GM19328 (cell line): ENCODE measurements around the gene MAD2L1BP.
A peak's percentile ranks its signal among the peaks of the same experiment; 100 is the strongest.
"Not testable (repeated sequence)": the region's sequence is repeated elsewhere in the genome, so short reads cannot be mapped to it uniquely, and the experiment has no call there.

Experiments
- ATAC-seq: cut with Tn5 transposase; IDR thresholded peaks from one replicate; pipeline ENCODE4 v1.9.1; 2021; ENCODE audit warnings: mild to moderate bottlenecking, moderate library complexity; ENCODE audit not compliant: unreplicated experiment

The MAD2L1BP gene

GRCh38 chr6:43625393-43625992, 10.1 kb upstream of the MAD2L1BP start:
- ATAC-seq, result no peak

- no peak for ATAC-seq
These were observed 8.4 kb upstream of the MAD2L1BP start for GRCh38 chr6:43627008-43627825.

DNA sequence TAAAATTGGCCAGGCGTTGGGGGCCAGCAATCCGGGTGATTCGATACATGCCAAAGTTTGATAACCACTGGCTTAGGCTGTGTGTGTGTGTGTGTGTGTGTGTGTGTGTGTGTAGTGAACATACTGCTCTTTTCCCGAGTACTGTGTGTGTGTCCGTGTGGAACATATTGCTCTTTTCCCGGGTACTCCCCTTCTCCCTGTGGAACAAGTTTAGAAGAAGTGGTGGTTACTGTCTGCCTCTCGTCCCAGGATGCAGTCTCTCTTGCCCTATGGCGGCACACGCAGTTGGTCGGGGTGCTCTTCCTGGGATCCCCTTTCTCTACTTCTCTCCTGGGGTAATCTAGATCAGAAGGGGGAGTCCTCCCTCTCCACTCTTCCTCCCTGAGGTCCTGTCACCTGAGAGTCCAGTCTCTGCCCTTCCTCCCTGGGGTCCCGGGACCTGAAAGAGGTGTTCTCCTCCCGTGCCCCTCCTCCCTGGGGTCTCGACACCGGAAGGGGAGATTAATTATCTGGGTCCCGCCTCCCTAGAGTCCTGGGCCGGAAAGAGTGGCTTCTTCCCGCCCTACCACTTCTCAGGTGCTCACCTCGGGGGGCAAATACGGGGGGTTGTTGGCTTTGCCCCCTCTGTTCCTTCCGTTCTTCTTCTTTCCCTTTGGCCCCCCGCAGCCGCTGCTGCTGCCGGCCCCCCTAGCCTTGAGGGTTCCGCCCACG, 7.1 kb upstream of the MAD2L1BP start:
- ATAC-seq, result no peak

DNA sequence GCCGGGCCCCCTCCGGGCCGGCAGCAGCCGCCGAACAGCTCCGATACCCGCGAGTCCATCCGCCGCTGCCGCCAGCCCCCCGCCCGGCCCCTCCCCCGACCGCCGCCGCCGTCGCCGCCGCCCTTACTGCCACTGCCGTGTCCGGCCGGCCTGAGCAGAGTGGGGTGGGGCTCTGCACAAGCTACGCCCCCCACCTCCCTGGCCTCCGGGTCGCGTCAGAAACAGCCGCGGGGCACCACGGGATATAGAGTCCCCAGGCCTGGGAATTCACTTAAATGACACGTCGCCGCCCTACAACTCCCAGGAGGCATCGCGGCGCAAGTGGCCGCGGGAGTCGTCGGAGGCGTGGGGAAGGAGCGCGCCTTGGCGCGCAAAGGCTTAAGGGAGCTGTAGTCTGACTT, 6.5 kb upstream of the MAD2L1BP start, which contains the start of gene GTPBP2:
TSS of gene GTPBP2 (minus strand) at position 161 of the 401 bp plus-strand sequence. CDS start at position 59, 102 bp downstream.
- peak; percentile 80 for ATAC-seq

- ATAC-seq, result peak; percentile 71
These were observed 5.9 kb upstream of the MAD2L1BP start for GRCh38 chr6:43629505-43630300.

DNA sequence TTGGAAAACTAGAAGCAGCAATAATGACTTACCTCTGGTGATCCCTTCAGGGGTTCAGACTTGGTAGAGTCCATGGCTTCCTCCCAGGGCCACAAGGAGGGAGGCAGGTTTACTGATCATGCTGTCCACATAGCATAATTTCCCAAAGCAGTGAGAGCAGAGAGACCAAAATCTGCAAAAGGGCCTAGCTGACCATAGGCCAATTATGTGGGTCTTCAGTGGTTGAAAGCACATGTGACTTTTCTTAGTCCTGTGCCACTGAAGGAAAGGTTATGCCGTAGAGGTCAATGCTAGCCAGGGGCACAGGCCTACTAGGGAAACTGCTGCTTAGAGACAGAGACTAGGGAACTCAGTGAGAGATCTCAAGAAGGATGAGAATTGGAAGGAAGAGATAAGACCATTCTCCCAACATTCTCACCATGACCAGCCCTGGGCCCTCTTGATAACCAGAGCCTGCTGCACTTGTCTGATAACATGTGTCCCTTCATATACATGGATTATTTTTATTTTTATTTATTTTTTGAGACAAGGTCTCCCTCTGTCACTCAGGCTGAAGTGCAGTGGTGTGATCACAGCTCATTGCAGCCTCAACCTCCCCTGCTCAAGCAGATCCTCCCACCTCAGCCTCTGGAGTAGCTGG, 4.5 kb upstream of the MAD2L1BP start:
- ATAC-seq, result no peak

DNA sequence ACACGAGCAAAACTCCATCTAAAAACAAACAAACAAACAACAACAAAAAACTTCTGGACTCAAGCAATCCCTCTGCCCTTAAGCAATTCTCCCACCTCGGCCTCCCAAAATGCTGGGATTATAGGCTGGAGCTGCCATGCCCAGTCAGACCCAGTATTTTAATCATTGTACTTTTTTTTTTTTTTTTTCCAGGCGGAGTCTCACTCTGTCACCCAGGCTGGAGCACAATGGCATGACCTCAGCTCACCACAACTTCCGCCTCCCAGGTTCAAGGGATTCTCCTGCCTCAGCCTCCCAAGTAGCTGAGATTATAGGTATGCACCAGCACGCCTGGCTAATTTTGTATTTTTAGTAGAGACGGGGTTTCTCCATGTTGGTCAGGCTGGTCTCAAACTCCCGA, 2.6 kb upstream of the MAD2L1BP start:
- ATAC-seq, result not testable (repeated sequence)

DNA sequence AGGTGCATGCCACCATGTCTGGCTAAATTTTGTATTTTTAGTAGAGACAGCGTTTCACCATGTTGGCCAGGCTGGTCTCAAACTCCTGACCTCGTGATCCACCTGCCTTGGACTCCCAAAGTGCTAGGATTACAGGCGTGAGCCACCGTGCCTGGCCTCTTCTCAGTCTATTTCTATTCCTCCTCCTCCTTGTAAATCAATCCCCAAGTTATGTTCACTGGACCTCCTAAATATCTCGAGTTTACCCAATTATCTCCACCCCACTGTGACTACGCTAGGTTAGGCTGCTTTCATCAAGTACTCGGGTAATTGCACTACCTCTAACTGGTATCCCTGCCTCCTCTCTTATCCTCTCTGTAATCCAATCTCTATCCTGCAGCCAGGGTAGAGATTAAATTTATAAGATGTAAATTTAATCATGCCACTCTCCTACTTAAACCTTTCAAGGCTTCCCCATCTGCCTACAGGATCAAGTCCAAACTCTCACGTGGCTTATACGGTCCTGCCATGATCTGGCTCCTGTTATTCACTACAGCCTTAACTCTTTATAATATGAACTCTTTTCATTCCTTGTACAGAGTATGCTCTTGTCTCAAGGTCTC, 837 bp upstream of the MAD2L1BP start:
- ATAC-seq, result no peak

GRCh38 chr6:43636308-43636659, 644 bp downstream of the MAD2L1BP start:
- no peak for ATAC-seq

DNA sequence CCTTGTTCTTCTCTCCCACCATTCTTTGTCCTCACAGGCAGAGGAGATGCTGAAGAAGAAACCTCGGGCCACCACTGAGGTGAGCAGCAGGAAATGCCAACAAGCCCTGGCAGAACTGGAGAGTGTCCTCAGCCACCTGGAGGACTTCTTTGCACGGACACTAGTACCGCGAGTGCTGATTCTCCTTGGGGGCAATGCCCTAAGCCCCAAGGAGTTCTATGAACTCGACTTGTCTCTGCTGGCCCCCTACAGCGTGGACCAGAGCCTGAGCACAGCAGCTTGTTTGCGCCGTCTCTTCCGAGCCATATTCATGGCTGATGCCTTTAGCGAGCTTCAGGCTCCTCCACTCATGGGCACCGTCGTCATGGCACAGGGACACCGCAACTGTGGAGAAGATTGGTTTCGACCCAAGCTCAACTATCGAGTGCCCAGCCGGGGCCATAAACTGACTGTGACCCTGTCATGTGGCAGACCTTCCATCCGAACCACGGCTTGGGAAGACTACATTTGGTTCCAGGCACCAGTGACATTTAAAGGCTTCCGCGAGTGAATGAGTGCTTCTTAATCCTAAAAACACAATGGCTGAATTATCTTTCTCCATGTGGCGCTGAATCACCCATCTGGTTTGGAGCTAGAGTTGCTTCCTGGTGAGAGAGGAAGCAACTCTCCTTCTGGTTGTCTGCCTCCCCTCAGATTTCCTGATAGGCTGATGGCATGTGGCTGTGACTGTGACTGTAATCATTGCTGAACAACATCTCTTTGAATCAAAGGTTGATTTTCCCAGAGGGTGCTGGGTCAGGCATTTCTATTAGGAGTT, 4.6 kb downstream of the MAD2L1BP start:
- no peak for ATAC-seq

DNA sequence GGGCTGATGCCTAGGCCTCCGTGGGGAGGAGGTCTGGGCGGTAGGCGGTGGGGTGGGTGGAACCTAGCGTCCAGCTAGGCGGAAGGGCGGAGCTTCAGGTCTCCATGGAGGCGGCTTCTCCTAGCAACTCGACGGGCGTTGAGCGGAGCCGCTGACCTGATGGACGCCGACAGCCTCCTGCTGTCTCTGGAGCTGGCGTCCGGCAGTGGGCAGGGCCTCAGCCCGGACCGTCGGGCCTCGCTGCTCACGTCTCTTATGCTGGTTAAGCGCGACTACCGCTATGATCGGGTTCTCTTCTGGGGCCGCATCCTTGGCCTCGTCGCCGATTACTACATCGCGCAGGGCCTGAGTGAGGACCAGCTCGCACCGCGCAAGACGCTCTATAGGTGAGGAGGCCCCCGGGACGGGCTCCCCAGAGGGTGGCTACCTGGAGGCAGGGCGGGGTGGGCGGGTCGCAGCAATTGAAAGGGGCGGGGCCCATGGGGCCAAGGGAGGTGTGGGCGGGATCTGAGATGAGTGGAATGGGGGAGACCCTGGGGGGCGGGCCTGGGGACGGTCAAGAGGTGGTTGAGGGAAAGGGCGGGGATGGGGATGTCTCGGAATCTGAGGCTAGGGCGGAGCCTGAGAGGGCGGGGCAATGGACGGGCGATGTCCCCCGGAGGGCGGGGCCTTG, 9.4 kb downstream of the MAD2L1BP start, which contains the start of gene RSPH9:
TSS of gene RSPH9 (plus strand) at position 97 of the 673 bp plus-strand sequence. CDS start at position 160, 63 bp downstream.
- no peak for ATAC-seq

GRCh38 chr6:43645613-43645964, 9.9 kb downstream of the MAD2L1BP start:
- ATAC-seq, result no peak

DNA sequence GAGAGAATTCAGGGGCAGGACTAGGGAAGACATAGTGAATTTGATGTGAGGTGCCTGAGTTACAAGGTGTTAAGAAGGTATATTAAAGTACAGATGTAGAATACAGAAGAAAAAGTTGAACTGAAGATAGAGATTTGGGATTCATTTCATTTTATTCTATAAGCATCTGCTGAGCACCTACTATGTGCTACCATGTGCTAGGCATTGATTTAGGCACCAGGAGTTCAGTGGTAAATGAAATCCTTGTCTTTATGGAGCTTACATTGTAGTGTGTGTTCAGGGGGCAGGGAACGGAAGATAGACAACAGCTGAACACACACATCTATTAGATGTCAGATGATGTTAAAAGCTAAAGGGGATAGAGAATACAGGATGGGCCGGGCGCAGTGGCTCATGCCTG, 12.0 kb downstream of the MAD2L1BP start:
- ATAC-seq, result no peak

- no peak for ATAC-seq
These were observed 12.6 kb downstream of the MAD2L1BP start for GRCh38 chr6:43648248-43648647.

DNA sequence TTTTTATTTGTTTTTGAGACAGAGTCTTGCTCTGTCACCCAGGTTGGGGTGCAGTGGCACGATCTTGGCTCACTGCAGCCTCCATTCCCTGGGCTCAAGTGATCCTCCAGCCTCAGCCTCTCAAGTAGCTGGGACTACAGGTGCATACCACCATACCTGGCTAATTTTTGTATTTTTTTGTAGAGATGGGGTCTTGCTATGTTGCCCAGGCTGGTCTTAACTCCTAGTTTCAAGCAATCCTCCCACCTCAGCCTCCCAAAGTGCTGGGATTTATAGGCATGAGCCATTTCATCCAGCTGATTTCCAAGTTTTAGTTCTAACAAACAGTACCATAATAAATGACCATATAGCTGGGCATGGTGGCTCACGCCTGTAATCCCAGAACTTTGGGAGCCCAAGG, 17.2 kb downstream of the MAD2L1BP start:
- ATAC-seq, result not testable (repeated sequence)

DNA sequence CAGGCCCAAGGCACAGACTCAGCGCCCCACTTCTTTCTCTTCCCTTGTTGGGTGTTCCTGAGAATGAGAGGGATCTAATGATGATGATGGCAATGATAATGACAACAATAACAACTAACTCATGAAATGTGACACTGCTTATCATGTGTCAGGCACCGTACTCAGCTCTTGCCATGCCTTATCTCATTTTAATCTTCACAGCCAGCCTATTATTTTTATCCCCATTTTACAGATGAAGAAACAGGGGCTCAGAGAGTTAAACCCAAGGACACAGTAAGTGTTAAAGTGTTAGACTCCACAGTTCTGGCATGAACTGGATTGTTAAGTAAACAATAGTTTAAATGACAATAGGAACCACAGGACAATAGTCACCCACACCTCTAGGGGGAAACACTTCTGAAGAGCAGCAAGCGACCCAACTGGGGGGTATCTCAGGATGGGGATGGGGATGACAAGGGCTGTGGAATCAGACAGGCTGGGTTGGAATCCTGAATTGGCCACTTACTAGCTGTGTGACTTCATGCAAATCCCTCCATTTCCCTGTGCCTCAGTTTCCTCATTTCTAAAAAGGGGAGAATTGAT, 21.7 kb downstream of the MAD2L1BP start:
- ATAC-seq, result no peak

DNA sequence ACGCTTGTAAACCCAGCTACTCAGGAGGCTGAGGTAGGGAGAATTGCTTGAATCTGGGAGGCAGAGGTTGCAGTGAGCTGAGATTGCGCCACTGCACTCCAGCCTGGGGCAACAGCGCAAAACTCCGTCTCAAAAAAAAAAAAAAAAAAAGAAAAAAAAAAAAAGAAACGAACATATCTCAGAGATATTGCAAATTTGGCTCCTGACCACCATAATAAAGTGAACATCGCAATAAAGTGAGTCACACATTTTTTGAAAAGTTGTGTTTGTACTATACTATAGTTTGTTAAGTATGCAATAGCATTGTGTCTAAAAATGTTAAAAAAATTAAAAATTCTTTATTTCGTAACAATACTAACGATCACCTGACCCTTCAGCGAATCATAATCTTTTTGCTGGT, 22.5 kb downstream of the MAD2L1BP start:
- ATAC-seq, result no peak

GRCh38 chr6:43662948-43663347, 27.3 kb downstream of the MAD2L1BP start:
- not testable (repeated sequence) for ATAC-seq
